Stimulated activated CD8-positive, alpha-beta memory T cell treated with anti-CD3 and anti-CD28 coated beads, Interleukin-7, amount 100 ng/mL, for 24 hours (primary cell): ENCODE data around the gene PEX3.

Experiments used
- DNase-seq: peaks from one replicate; pipeline ENCODE4 v3.0.0-alpha.2; 2020; ENCODE audit warnings: low read depth

Gene PEX3

GRCh38 chr6:143539734-143540133 lies 89.1 kb downstream of the PEX3 start:
- DNase-seq: no peak

GRCh38 chr6:143540192-143540591 lies 89.6 kb downstream of the PEX3 start:
- DNase-seq: no peak
